Gastroesophageal sphincter (tissue), 4 donors: ENCODE measurements around the gene DYRK1A. TPM values are rescaled to one million over a fixed set of nuclear protein-coding genes. Genes with fewer than 3 reads are reported as not detected.
A peak's percentile ranks its signal among the peaks of the same experiment; 100 is the strongest.

ENCODE experiments used
- ATAC-seq: fragments of 150-250 bp; one replicate; pipeline ENCODE4 v1.9.1; 2016; ENCODE audit warnings: mild to moderate bottlenecking, moderate library complexity
- H3K27ac ChIP-seq, 4 donors: fragments of 200-600 bp; sonication (generic) in 3 of 4; 1 replicate in 3 of 4; 2 replicates in 1 of 4; pipeline ENCODE4 v1.5.1; 2016 to 2019
- H3K27me3 ChIP-seq: fragments of 200-600 bp; sonication (generic); one replicate; pipeline ENCODE4 v1.5.1; 2019
- H3K36me3 ChIP-seq, 2 donors: fragments of 200-600 bp; sonication (generic); one replicate each; pipeline ENCODE4 v1.5.1; 2019; ENCODE audit warnings: control low read depth in 1 of 2
- H3K4me1 ChIP-seq, 3 donors: fragments of 200-600 bp; sonication (generic); 1 replicate in 2 of 3; 2 replicates in 1 of 3; pipeline ENCODE4 v1.5.1; 2016 to 2019; ENCODE audit warnings: control low read depth in 2 of 3
- H3K4me3 ChIP-seq, 2 donors: fragments of 200-600 bp; sonication (generic); one replicate each; pipeline ENCODE4 v1.5.1; 2019; ENCODE audit warnings: mild to moderate bottlenecking in 1 of 2, moderate library complexity in 1 of 2
- H3K9me3 ChIP-seq, 3 donors: fragments of 200-600 bp; sonication (generic); one replicate each; pipeline ENCODE4 v1.5.1; 2017 to 2019; ENCODE audit warnings: control low read depth in 2 of 3
- EP300 ChIP-seq: sonication (generic); formaldehyde crosslinking; IDR thresholded peaks from one replicate; pipeline ENCODE4 v1.6.1; 2017; ENCODE audit warnings: antibody characterized with exemption, mild to moderate bottlenecking
- POLR2A ChIP-seq, 2 donors: fragments of 450-650 bp; IDR thresholded peaks; one replicate each; pipeline ENCODE4 v1.6.1; 2017; ENCODE audit warnings: antibody characterized with exemption in 2 of 2, mild to moderate bottlenecking in 2 of 2, moderate library complexity in 1 of 2
- POLR2AphosphoS5 ChIP-seq: sonication (generic); formaldehyde crosslinking; IDR thresholded peaks from one replicate; pipeline ENCODE4 v1.6.1; 2017; ENCODE audit warnings: antibody characterized with exemption
- WGBS, 2 donors: methylation state at CpG; one replicate each; pipeline ENCODE4 v1.1.5; 2018; ENCODE audit warnings: low coverage in 1 of 2; 5-methylcytosine and 5-hydroxymethylcytosine counted together
- total RNA-seq, 4 donors: library from RNA; depleted of rRNA; stranded (reverse); fragments of >200 nt; gene quantifications; one replicate each; pipeline ENCODE4 v1.1.0, GENCODE V29; 2016
- TF ChIP-seq, protein P1 (sequence below), 4 experiments: fragments of 200-600 bp in 2 of 4; fragments of 450-650 bp in 2 of 4; sonication (generic) in 1 of 4; IDR thresholded peaks; one replicate each; pipeline ENCODE4 v1.5.1; 2017 to 2019; ENCODE audit warnings: antibody characterized with exemption in 4 of 4, mild to moderate bottlenecking in 2 of 4, moderate library complexity in 2 of 4

DYRK1A gene
- total RNA-seq, 4 donors from 2014 or later: 85.1 to 102 (median 94.0) TPM

DNA sequence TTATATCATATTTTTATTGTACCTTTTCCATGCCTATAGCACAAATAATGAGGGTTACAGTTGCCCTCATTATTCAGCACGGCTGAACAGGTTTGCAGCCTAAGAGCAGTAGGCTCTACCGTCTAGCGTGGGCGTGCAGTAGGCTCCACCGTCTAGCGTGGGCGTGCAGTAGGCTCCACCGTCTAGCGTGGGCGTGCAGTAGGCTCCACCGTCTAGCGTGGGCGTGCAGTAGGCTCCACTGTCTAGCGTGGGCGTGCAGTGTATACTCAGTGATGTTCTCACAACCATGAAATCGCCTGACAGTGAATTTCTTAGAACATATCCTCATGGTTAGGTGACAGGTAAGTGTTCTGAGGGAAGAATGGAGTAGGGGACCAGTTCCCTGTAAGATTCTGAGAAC, 84.9 kb downstream of the DYRK1A start:
- peak overlapping the region in 2 of 4 donors; percentile 42 to 50 for H3K27ac ChIP-seq
- TF ChIP-seq EP300 (no peak), POLR2AphosphoS5 (no peak), POLR2A (IDR thresholded peaks at IDR 0.05) (no peak)
- TF ChIP-seq, protein P1, sequence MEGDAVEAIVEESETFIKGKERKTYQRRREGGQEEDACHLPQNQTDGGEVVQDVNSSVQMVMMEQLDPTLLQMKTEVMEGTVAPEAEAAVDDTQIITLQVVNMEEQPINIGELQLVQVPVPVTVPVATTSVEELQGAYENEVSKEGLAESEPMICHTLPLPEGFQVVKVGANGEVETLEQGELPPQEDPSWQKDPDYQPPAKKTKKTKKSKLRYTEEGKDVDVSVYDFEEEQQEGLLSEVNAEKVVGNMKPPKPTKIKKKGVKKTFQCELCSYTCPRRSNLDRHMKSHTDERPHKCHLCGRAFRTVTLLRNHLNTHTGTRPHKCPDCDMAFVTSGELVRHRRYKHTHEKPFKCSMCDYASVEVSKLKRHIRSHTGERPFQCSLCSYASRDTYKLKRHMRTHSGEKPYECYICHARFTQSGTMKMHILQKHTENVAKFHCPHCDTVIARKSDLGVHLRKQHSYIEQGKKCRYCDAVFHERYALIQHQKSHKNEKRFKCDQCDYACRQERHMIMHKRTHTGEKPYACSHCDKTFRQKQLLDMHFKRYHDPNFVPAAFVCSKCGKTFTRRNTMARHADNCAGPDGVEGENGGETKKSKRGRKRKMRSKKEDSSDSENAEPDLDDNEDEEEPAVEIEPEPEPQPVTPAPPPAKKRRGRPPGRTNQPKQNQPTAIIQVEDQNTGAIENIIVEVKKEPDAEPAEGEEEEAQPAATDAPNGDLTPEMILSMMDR (IDR thresholded peaks at IDR 0.05): no peak
- 94% methylated on average over 15 of the region's 16 CpGs; no CpG with 5 or more reads in 1 of the 2 donors for WGBS, 2 donors
- peaks cover 16 to 91% (median 36%) of the 10 kb centered on the region in 3 donors for H3K4me1 ChIP-seq
- H3K27me3 ChIP-seq: no peaks in the 10 kb centered on the region
- no peak for ATAC-seq
- no peaks in the 10 kb centered on the region for H3K36me3 ChIP-seq
- no peaks in the 10 kb centered on the region for H3K9me3 ChIP-seq
- H3K4me3 ChIP-seq: no peak overlapping the region

- 0 to 21% methylated on average over 3 to 4 of the region's 4 CpGs for WGBS, 2 donors
- Histone ChIP-seq H3K9me3 (no peaks in the 10 kb centered on the region), H3K4me3 (no peak overlapping the region), H3K4me1 (peaks cover 13 to 91% (median 39%) of the 10 kb centered on the region in 3 donors), H3K27ac (peak overlapping the region in 3 of 4 donors; percentile 42 to 64 (median 50)), H3K36me3 (no peaks in the 10 kb centered on the region), H3K27me3 (no peaks in the 10 kb centered on the region)
- ATAC-seq: peak; percentile 73
- TF ChIP-seq POLR2A (IDR thresholded peaks at IDR 0.05) (no peak), POLR2AphosphoS5 (no peak), EP300 (no peak)
- TF ChIP-seq, protein P1 (IDR thresholded peaks at IDR 0.05): no peak
Measured at GRCh38 chr21:37452227-37452626, 85.7 kb downstream of the DYRK1A start.

DNA sequence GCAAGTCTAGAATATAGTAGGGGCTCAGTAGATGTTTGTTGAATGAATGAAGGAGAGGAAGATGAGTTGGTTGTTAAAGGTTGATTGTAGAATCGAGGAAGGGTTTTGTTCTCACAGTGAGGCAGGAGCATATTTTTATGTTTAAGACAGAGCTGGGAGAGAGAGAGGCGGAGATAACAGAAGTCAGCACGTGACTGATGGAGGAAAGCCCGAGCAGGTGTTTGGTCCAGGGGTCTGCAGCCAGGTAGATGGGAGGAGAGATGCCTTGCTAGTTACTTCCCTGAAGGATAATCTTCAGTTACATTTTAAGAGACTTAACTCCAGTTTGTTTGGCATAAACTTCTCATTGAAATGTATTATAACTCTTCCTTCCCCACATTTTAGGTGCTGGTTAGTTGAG, 86.8 kb downstream of the DYRK1A start:
- ATAC-seq: no peak
- H3K4me1 ChIP-seq: peaks cover 13 to 95% (median 47%) of the 10 kb centered on the region in 3 donors
- no peaks in the 10 kb centered on the region for H3K27me3 ChIP-seq
- TF ChIP-seq, protein P1 (IDR thresholded peaks at IDR 0.05): no peak
- TF ChIP-seq POLR2AphosphoS5 (no peak), POLR2A (IDR thresholded peaks at IDR 0.05) (no peak), EP300 (no peak)
- H3K9me3 ChIP-seq: no peaks in the 10 kb centered on the region
- no peaks in the 10 kb centered on the region for H3K36me3 ChIP-seq
- no peak overlapping the region for H3K4me3 ChIP-seq
- 45 to 57% methylated on average over 2 to 4 of the region's 4 CpGs for WGBS, 2 donors
- peak overlapping the region in 3 of 4 donors; percentile 38 to 64 (median 42) for H3K27ac ChIP-seq

DNA sequence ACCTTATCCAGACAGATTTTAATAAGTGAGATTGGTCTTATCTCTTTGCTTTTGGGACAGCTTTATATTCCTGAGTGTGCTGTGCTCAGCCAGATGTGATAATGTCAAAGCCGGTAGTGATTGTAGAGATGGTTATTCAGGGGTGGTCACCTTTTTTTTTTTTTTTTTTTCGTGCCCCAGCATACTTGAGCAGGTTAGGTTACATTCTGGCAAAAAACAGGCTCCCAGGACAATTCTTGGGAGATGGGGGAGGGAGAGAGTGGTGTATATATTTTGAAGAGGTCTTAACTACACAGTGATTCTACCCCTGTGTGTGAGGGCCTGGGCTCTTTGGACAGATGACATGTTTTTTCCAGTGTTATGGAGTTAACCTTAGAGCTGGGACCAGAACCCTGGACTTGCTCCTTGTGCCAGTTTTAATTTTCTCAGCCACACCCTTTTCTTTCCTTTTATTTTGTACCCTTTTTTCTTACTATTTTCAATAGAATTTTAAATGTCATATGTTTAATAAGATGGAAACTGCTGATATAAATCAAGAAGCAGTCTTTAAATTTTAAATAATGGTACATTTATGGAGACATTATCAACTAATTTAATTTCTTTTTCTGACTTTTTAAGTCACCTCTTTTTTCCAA, 88.4 kb downstream of the DYRK1A start:
- TF ChIP-seq POLR2AphosphoS5 (no peak), EP300 (no peak), POLR2A (IDR thresholded peaks at IDR 0.05) (no peak)
- TF ChIP-seq, protein P1 (IDR thresholded peaks at IDR 0.05): no peak
- H3K4me1 ChIP-seq: peaks cover 17 to 97% (median 60%) of the 10 kb centered on the region in 3 donors
- no peak overlapping the region for H3K4me3 ChIP-seq
- H3K27ac ChIP-seq: no peak overlapping the region
- no peaks in the 10 kb centered on the region for H3K27me3 ChIP-seq
- no peaks in the 10 kb centered on the region for H3K36me3 ChIP-seq
- WGBS, 2 donors: 46 to 88% methylated on average over 1 to 2 of the region's 2 CpGs
- H3K9me3 ChIP-seq: no peaks in the 10 kb centered on the region
- ATAC-seq: no peak

DNA sequence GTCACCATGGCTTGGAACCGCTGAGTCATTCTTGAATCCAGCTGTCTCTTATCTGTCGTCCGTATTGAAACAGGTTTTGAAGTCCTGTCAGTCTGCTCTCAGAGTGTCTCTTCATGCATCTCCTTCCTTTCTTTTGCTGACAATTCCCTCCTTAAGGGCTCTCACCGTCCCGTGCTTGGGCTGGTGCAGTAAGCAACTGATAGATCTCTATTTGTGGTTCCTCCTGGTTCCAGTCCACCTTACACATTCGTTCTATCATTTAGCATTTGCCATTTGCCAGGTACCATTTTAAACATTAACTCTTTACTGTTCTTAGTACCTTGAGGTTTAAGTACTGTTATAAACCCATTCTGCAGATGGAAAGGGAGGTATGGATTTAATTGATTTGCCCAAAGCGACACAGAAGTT, 88.9 kb downstream of the DYRK1A start:
- ATAC-seq: no peak
- H3K4me1 ChIP-seq: peaks cover 17 to 97% (median 60%) of the 10 kb centered on the region in 3 donors
- no peak for TF ChIP-seq POLR2AphosphoS5
- TF ChIP-seq EP300: no peak
- TF ChIP-seq, protein P1 (IDR thresholded peaks at IDR 0.05): no peak
- TF ChIP-seq POLR2A (IDR thresholded peaks at IDR 0.05): no peak

More for the DNA sequence above, 88.9 kb downstream of the DYRK1A start:
- WGBS, 2 donors: 54 to 58% methylated on average over 7 of the region's 7 CpGs
- no peaks in the 10 kb centered on the region for H3K27me3 ChIP-seq
- H3K9me3 ChIP-seq: no peaks in the 10 kb centered on the region
- H3K27ac ChIP-seq: no peak overlapping the region
- H3K36me3 ChIP-seq: no peaks in the 10 kb centered on the region
- no peak overlapping the region for H3K4me3 ChIP-seq
